IMR-90 (cell line): Measurements from ENCODE around the gene CHST8. TPM values are rescaled to one million over a fixed set of nuclear protein-coding genes. Genes with fewer than 3 reads are reported as not detected.
A peak's percentile ranks its signal among the peaks of the same experiment; 100 is the strongest.

Experiments
- ATAC-seq: fragments of 200-7000 bp; cut with Tn5 transposase; 2 replicates; pipeline ENCODE4 v1.9.1; 2020; ENCODE audit warnings: low read depth, mild to moderate bottlenecking, moderate library complexity
- BruUV-seq: library from RNA; stranded (reverse); fragments of 400-500 nt; replicated peaks from 2 replicates; lab custom pipeline; 2021; lab: Mats Ljungman, UMichigan
- CTCF ChIA-PET: fragments of 300-600 bp; formaldehyde crosslinking; extraction: SDS; loops from one replicate; lab custom pipeline; 2021; ENCODE audit warnings: antibody characterized with exemption; lab: Yijun Ruan, JAX
- POLR2A ChIA-PET: fragments of 300-600 bp; sonication (Branson Sonifier 250); formaldehyde crosslinking; loops from one replicate; lab custom pipeline; 2022; ENCODE audit warnings: antibody characterized with exemption; ENCODE audit not compliant: unreplicated experiment; lab: Charles Lee
- DNase-seq: peaks from one replicate; pipeline ENCODE4 v3.0.0; 2013
- H2AFZ ChIP-seq: replicated peaks from 2 replicates; pipeline ENCODE3; 2013; ENCODE audit warnings: low read length, mild to moderate bottlenecking; ENCODE audit not compliant: poor library complexity
- H2AK5ac ChIP-seq: 2 replicates; pipeline ENCODE4 v1.6.1; 2013; ENCODE audit warnings: low read depth, low read length, inconsistent platforms
- H2AK9ac ChIP-seq: replicated peaks from 2 replicates; pipeline ENCODE3; 2013; ENCODE audit warnings: mild to moderate bottlenecking, low read depth, low read length, moderate library complexity; ENCODE audit not compliant: poor library complexity
- H2BK120ac ChIP-seq: 2 replicates; pipeline ENCODE4 v1.6.1; 2013; ENCODE audit warnings: low read depth, low read length, inconsistent platforms
- H2BK15ac ChIP-seq: 3 replicates; pipeline ENCODE4 v1.6.1; 2013; ENCODE audit warnings: low read depth, low read length, inconsistent platforms
- H2BK20ac ChIP-seq: 2 replicates; pipeline ENCODE4 v1.6.1; 2013; ENCODE audit warnings: low read depth, mild to moderate bottlenecking, inconsistent platforms, low read length, moderate library complexity
- H2BK5ac ChIP-seq: 2 replicates; pipeline ENCODE4 v1.6.1; 2013; ENCODE audit warnings: mild to moderate bottlenecking, low read depth, low read length, inconsistent platforms; ENCODE audit not compliant: poor library complexity, severe bottlenecking
- H3K14ac ChIP-seq: replicated peaks from 2 replicates; pipeline ENCODE4 v1.6.1; 2013; ENCODE audit warnings: low read depth, low read length, inconsistent platforms
- H3K18ac ChIP-seq: 2 replicates; pipeline ENCODE4 v1.6.1; 2013; ENCODE audit warnings: low read depth, low read length, control low read depth
- H3K23ac ChIP-seq: 2 replicates; pipeline ENCODE4 v1.6.1; 2013; ENCODE audit warnings: low read depth, low read length, inconsistent platforms
- H3K27ac ChIP-seq: 2 replicates; pipeline ENCODE4 v1.5.1; 2013; ENCODE audit warnings: mild to moderate bottlenecking, control low read depth, low read length; ENCODE audit not compliant: insufficient read depth
- H3K27me3 ChIP-seq: 2 replicates; pipeline ENCODE4 v1.6.1; 2013; ENCODE audit warnings: low read length; ENCODE audit not compliant: control insufficient read depth, insufficient read depth
- H3K36me3 ChIP-seq: 2 replicates; pipeline ENCODE4 v1.6.1; 2013; ENCODE audit warnings: low read length, mixed read lengths; ENCODE audit not compliant: control insufficient read depth, insufficient read depth
- H3K4ac ChIP-seq: 2 replicates; pipeline ENCODE4 v1.6.1; 2013; ENCODE audit warnings: low read depth, low read length, inconsistent platforms
- H3K4me1 ChIP-seq: 2 replicates; pipeline ENCODE4 v1.6.1; 2013; ENCODE audit warnings: low read length, mixed read lengths; ENCODE audit not compliant: control insufficient read depth, insufficient read depth
- H3K4me2 ChIP-seq: 2 replicates; pipeline ENCODE4 v1.6.1; 2013; ENCODE audit warnings: low read depth, mild to moderate bottlenecking, control low read depth, low read length, moderate library complexity
- H3K4me3 ChIP-seq: 2 replicates; pipeline ENCODE4 v1.5.1; 2013; ENCODE audit warnings: low read depth, mild to moderate bottlenecking, control low read depth, low read length, moderate library complexity; ENCODE audit not compliant: insufficient read depth
- H3K56ac ChIP-seq: 2 replicates; pipeline ENCODE4 v1.6.1; 2013; ENCODE audit warnings: low read length, inconsistent platforms; ENCODE audit not compliant: insufficient read depth; ENCODE audit errors: extremely low read depth
- H3K79me1 ChIP-seq, 2 experiments: 2 replicates each; pipeline ENCODE4 v1.6.1; 2013; ENCODE audit warnings: low read length in 2 of 2, inconsistent platforms in 1 of 2, low read depth in 1 of 2
- H3K9ac ChIP-seq: 2 replicates; pipeline ENCODE4 v1.6.1; 2013; ENCODE audit warnings: low read depth, low read length, control low read depth
- H3K9me1 ChIP-seq: 2 replicates; pipeline ENCODE4 v1.6.1; 2013; ENCODE audit warnings: low read length, inconsistent platforms; ENCODE audit not compliant: insufficient read depth
- H3K9me3 ChIP-seq: 2 replicates; pipeline ENCODE4 v1.6.1; 2013; ENCODE audit warnings: low read length; ENCODE audit not compliant: control insufficient read depth, insufficient read depth
- H4K20me1 ChIP-seq: 2 replicates; pipeline ENCODE4 v1.6.1; 2013; ENCODE audit warnings: low read length, inconsistent platforms; ENCODE audit not compliant: insufficient read depth
- H4K5ac ChIP-seq: 2 replicates; pipeline ENCODE4 v1.6.1; 2013; ENCODE audit warnings: mild to moderate bottlenecking, low read depth, low read length, control low read depth
- H4K8ac ChIP-seq, 2 experiments: 2 replicates each; pipeline ENCODE4 v1.6.1; 2013; ENCODE audit warnings: low read depth in 2 of 2, low read length in 2 of 2, control low read depth in 1 of 2, inconsistent platforms in 1 of 2
- H4K91ac ChIP-seq: 2 replicates; pipeline ENCODE4 v1.6.1; 2013; ENCODE audit warnings: low read depth, low read length, inconsistent platforms; ENCODE audit not compliant: insufficient read depth
- BHLHE40 ChIP-seq: fragments of 150-350 bp; IDR thresholded peaks from 2 replicates; pipeline ENCODE4 v1.6.1; 2016; ENCODE audit warnings: mild to moderate bottlenecking, low read depth, low read length
- CEBPB ChIP-seq: IDR thresholded peaks from 2 replicates; pipeline ENCODE4 v1.6.1; 2012; ENCODE audit warnings: low read depth, low read length, improper control_type of control experiment
- CHD1 ChIP-seq: IDR thresholded peaks from 2 replicates; pipeline ENCODE4 v1.6.1; 2012; ENCODE audit warnings: low read depth, low read length, improper control_type of control experiment
- CTCF ChIP-seq: conservative IDR thresholded peaks from 2 replicates; pipeline ENCODE4 v1.5.1; 2012; ENCODE audit warnings: mild to moderate bottlenecking, low read depth, low read length, improper control_type of control experiment
- FOS ChIP-seq: fragments of 150-350 bp; IDR thresholded peaks from 2 replicates; pipeline ENCODE4 v1.6.1; 2016; ENCODE audit warnings: low read depth, low read length
- MAFK ChIP-seq: IDR thresholded peaks from 2 replicates; pipeline ENCODE4 v1.6.1; 2012; ENCODE audit warnings: low read depth, low read length, improper control_type of control experiment
- MAZ ChIP-seq: IDR thresholded peaks from 2 replicates; pipeline ENCODE4 v1.6.1; 2012; ENCODE audit warnings: low read depth, mild to moderate bottlenecking, low read length, improper control_type of control experiment, moderate library complexity, borderline replicate concordance
- MXI1 ChIP-seq: IDR thresholded peaks from 2 replicates; pipeline ENCODE4 v1.6.1; 2012; ENCODE audit warnings: low read depth, mild to moderate bottlenecking, low read length, moderate library complexity, borderline replicate concordance
- NFE2L2 ChIP-seq: fragments of 150-350 bp; IDR thresholded peaks from 2 replicates; pipeline ENCODE4 v1.6.1; 2016; ENCODE audit warnings: low read depth, mild to moderate bottlenecking, low read length
- POLR2A ChIP-seq: IDR thresholded peaks from 2 replicates; pipeline ENCODE4 v1.6.1; 2012; ENCODE audit warnings: mild to moderate bottlenecking, low read depth, low read length
- RAD21 ChIP-seq: IDR thresholded peaks from 2 replicates; pipeline ENCODE4 v1.6.1; 2012; ENCODE audit warnings: low read length, improper control_type of control experiment
- RCOR1 ChIP-seq: IDR thresholded peaks from 2 replicates; pipeline ENCODE4 v1.6.1; 2012; ENCODE audit warnings: mild to moderate bottlenecking, low read length, improper control_type of control experiment; ENCODE audit not compliant: insufficient replicate concordance
- RFX5 ChIP-seq: IDR thresholded peaks from 2 replicates; pipeline ENCODE4 v1.8.0; 2012; ENCODE audit warnings: low read depth, mild to moderate bottlenecking, low read length, moderate library complexity
- SMC3 ChIP-seq: fragments of 150-350 bp; IDR thresholded peaks from 2 replicates; pipeline ENCODE4 v1.6.1; 2016; ENCODE audit warnings: low read depth, mild to moderate bottlenecking, antibody characterized with exemption, low read length, moderate library complexity
- USF2 ChIP-seq: fragments of 150-350 bp; IDR thresholded peaks from 2 replicates; pipeline ENCODE4 v1.6.1; 2017; ENCODE audit warnings: mild to moderate bottlenecking, antibody characterized with exemption, low read length, low read depth
- WGBS, 2 experiments: methylation state at CpG; one replicate each; pipeline versions ENCODE4 v1.1.5 to v1.1.7; 2013; ENCODE audit warnings: missing lambda C conversion rate in 2 of 2; ENCODE audit not compliant: insufficient read length in 1 of 2; ENCODE audit errors: extremely low coverage in 2 of 2; 5-methylcytosine and 5-hydroxymethylcytosine counted together
- dilution Hi-C: fragments of 300-500 bp; cut with HindIII; formaldehyde crosslinking; loops from one replicate; pipeline ENCODE4 v1.14.3; 2018; ENCODE audit warnings: low sequenced_read_pairs; ENCODE audit not compliant: unreplicated experiment
- in situ Hi-C: fragments of 300-500 bp; cut with MboI; formaldehyde crosslinking; loops from 3 replicates; pipeline ENCODE4 v1.14.3; 2019; ENCODE audit warnings: low sequenced_read_pairs, inconsistent platforms, mixed read lengths
- intact Hi-C: fragments of 100-400 bp; cut with micrococcal nuclease; formaldehyde crosslinking; loops from 2 replicates; pipeline ENCODE4 v1.10.0; 2022
- polyA plus RNA-seq, 3 experiments: library from polyadenylated mRNA; depleted of rRNA; stranded (reverse); fragments of >200 nt; gene quantifications; 2 replicates each; pipeline ENCODE4 v1.2.3, GENCODE V29; 2012; ENCODE audit warnings: low replicate concordance in 1 of 3
- total RNA-seq: library from RNA; depleted of rRNA; stranded (reverse); fragments of >200 nt; gene quantifications from 2 replicates; pipeline ENCODE4 v1.2.3, GENCODE V29; 2012
- TF ChIP-seq, protein P1 (sequence below): fragments of 150-350 bp; IDR thresholded peaks from 2 replicates; pipeline ENCODE4 v1.6.1; 2016; ENCODE audit warnings: low read depth, mild to moderate bottlenecking, low read length, moderate library complexity, borderline replicate concordance

The CHST8 gene
- total and polyA plus RNA-seq, 2 of the 4 experiments (the other 2 are of a cell fraction) = not detected

DNA sequence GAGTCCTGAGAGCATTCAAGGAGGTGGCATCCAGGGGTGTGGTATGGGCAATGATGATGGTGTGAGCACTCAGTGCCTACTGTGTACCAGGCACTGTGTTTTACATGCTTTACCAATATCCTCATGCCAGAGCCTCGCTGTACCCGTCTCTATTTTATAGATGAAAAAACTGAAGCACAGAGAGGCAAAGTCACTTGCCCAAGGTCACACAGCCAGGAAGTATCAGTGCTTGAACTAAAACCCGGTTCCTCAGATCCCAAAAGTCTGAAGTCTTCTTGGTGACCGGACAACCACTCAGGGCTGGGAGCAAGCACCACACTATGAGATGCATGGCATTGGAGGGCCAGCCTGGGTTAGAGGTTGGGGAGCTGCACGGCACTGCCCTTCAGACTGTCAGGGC is 84.1 kb downstream of the CHST8 start:
- no TSS peak for BruUV-seq
- Histone ChIP-seq H3K56ac (no peak overlapping the region), H4K5ac (no peak overlapping the region), H4K20me1 (no peaks in the 10 kb centered on the region), H3K9me3 (no peaks in the 10 kb centered on the region), H4K91ac (no peak overlapping the region), H4K8ac (no peak overlapping the region), H2AFZ (peak overlapping the region; percentile 32), H3K9ac (no peak overlapping the region), H3K4me2 (no peak overlapping the region), H3K4me3 (no peak overlapping the region), H2AK9ac (no peak overlapping the region), H2BK120ac (no peak overlapping the region), H3K4me1 (no peaks in the 10 kb centered on the region), H3K23ac (no peak overlapping the region), H3K27ac (no peak overlapping the region), H2AK5ac (no peak overlapping the region), H3K4ac (no peak overlapping the region), H3K79me1 (no peaks in the 10 kb centered on the region), H3K18ac (no peak overlapping the region), H3K9me1 (no peaks in the 10 kb centered on the region), H3K27me3 (no peaks in the 10 kb centered on the region), H3K36me3 (no peaks in the 10 kb centered on the region), H2BK15ac (no peak overlapping the region), H3K14ac (no peak overlapping the region), H2BK20ac (no peak overlapping the region), H2BK5ac (no peak overlapping the region)
- 45% methylated on average over 2 of the region's 5 CpGs; no CpG with 5 or more reads in 1 of the 2 experiments for WGBS, 2 experiments
- no peak for ATAC-seq
- ChIA-PET POLR2A (no interaction called here), CTCF (no interaction called here)
- TF ChIP-seq USF2 (no peak), POLR2A (no peak), MXI1 (no peak), SMC3 (no peak), RFX5 (no peak), BHLHE40 (no peak), MAZ (no peak), NFE2L2 (no peak), RAD21 (no peak), CHD1 (no peak), FOS (no peak), MAFK (no peak), RCOR1 (no peak), CTCF (no peak), CEBPB (no peak)
- TF ChIP-seq, protein P1, sequence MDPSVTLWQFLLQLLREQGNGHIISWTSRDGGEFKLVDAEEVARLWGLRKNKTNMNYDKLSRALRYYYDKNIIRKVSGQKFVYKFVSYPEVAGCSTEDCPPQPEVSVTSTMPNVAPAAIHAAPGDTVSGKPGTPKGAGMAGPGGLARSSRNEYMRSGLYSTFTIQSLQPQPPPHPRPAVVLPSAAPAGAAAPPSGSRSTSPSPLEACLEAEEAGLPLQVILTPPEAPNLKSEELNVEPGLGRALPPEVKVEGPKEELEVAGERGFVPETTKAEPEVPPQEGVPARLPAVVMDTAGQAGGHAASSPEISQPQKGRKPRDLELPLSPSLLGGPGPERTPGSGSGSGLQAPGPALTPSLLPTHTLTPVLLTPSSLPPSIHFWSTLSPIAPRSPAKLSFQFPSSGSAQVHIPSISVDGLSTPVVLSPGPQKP = no peak
- intact Hi-C loops (no loop called here), in situ Hi-C loops (no loop called here), dilution Hi-C loops (no loop called here)
- DNase-seq = no peak
